H9 (cell line): ENCODE results near the gene MOSMO. TPM values are rescaled to one million over a fixed set of nuclear protein-coding genes. Genes with fewer than 3 reads are reported as not detected.

ENCODE experiments used
- DNase-seq: peaks from one replicate; pipeline ENCODE4 v3.0.0-alpha.2; 2017
- H2AFZ ChIP-seq: one replicate; pipeline ENCODE4 v1.6.1; 2013; ENCODE audit warnings: mild to moderate bottlenecking, low read length, control low read depth, moderate library complexity
- H2AK5ac ChIP-seq: 2 replicates; pipeline ENCODE4 v1.6.1; 2013; ENCODE audit warnings: low read length, control low read depth, mixed read lengths; ENCODE audit not compliant: insufficient read length
- H2BK120ac ChIP-seq: one replicate; pipeline ENCODE4 v1.6.1; 2013; ENCODE audit warnings: low read depth, mild to moderate bottlenecking, low read length, control low read depth, inconsistent platforms; ENCODE audit not compliant: poor library complexity, severe bottlenecking
- H2BK12ac ChIP-seq: 2 replicates; pipeline ENCODE4 v1.6.1; 2013; ENCODE audit warnings: low read length, control low read depth, mixed read lengths, low read depth; ENCODE audit not compliant: insufficient read length
- H2BK15ac ChIP-seq: 2 replicates; pipeline ENCODE4 v1.6.1; 2013; ENCODE audit warnings: low read depth, low read length, control low read depth
- H2BK20ac ChIP-seq: one replicate; pipeline ENCODE4 v1.6.1; 2013; ENCODE audit warnings: low read depth, mild to moderate bottlenecking, low read length, control low read depth, inconsistent platforms; ENCODE audit not compliant: poor library complexity, severe bottlenecking
- H2BK5ac ChIP-seq: 2 replicates; pipeline ENCODE4 v1.6.1; 2013; ENCODE audit warnings: low read length, control low read depth, mixed read lengths; ENCODE audit not compliant: insufficient read length
- H3K14ac ChIP-seq: 2 replicates; pipeline ENCODE4 v1.6.1; 2013; ENCODE audit warnings: low read length, control low read depth; ENCODE audit not compliant: insufficient read depth
- H3K18ac ChIP-seq: 2 replicates; pipeline ENCODE4 v1.6.1; 2013; ENCODE audit warnings: low read depth, mild to moderate bottlenecking, mixed read lengths, low read length, control low read depth; ENCODE audit not compliant: insufficient read length
- H3K23ac ChIP-seq: 2 replicates; pipeline ENCODE4 v1.6.1; 2013; ENCODE audit warnings: low read length, control low read depth, mixed read lengths, low read depth; ENCODE audit not compliant: insufficient read length
- H3K23me2 ChIP-seq: 2 replicates; pipeline ENCODE4 v1.6.1; 2013; ENCODE audit warnings: low read depth, mild to moderate bottlenecking, mixed read lengths, low read length, control low read depth; ENCODE audit not compliant: insufficient read length, poor library complexity, severe bottlenecking
- H3K27ac ChIP-seq: 2 replicates; pipeline ENCODE4 v1.5.1; 2013; ENCODE audit warnings: low read length, control low read depth, mixed read lengths, low read depth; ENCODE audit not compliant: insufficient read length
- H3K27me3 ChIP-seq: 2 replicates; pipeline ENCODE4 v1.6.1; 2013; ENCODE audit warnings: low read length, control low read depth, inconsistent platforms; ENCODE audit not compliant: insufficient read depth
- H3K4ac ChIP-seq: 2 replicates; pipeline ENCODE4 v1.6.1; 2013; ENCODE audit warnings: low read depth, mild to moderate bottlenecking, control low read depth, inconsistent platforms, low read length, moderate library complexity
- H3K4me1 ChIP-seq: 2 replicates; pipeline ENCODE4 v1.6.1; 2013; ENCODE audit warnings: low read length, control low read depth, inconsistent platforms; ENCODE audit not compliant: insufficient read depth
- H3K4me2 ChIP-seq: 2 replicates; pipeline ENCODE4 v1.6.1; 2013; ENCODE audit warnings: low read length, control low read depth, mixed read lengths; ENCODE audit not compliant: insufficient read length, insufficient read depth
- H3K56ac ChIP-seq: 2 replicates; pipeline ENCODE4 v1.6.1; 2013; ENCODE audit warnings: low read depth, mild to moderate bottlenecking, mixed read lengths, low read length, control low read depth; ENCODE audit not compliant: insufficient read length
- H3K79me1 ChIP-seq: 2 replicates; pipeline ENCODE4 v1.6.1; 2013; ENCODE audit warnings: low read depth, mild to moderate bottlenecking, moderate library complexity, low read length, control low read depth, inconsistent platforms; ENCODE audit not compliant: insufficient read depth, poor library complexity, severe bottlenecking
- H3K79me2 ChIP-seq: 2 replicates; pipeline ENCODE4 v1.6.1; 2013; ENCODE audit warnings: low read length, control low read depth, inconsistent platforms; ENCODE audit not compliant: insufficient read depth
- H3K9ac ChIP-seq: 2 replicates; pipeline ENCODE4 v1.6.1; 2013; ENCODE audit warnings: low read length, control low read depth, mixed read lengths; ENCODE audit not compliant: insufficient read length; ENCODE audit errors: extremely low read depth
- H3K9me3 ChIP-seq: one replicate; pipeline ENCODE4 v1.6.1; 2013; ENCODE audit warnings: low read depth, low read length, inconsistent platforms; ENCODE audit not compliant: control insufficient read depth
- H3T11ph ChIP-seq: one replicate; pipeline ENCODE4 v1.6.1; 2013; ENCODE audit warnings: mild to moderate bottlenecking, low read length, control low read depth, inconsistent platforms
- H4K20me1 ChIP-seq: one replicate; pipeline ENCODE4 v1.6.1; 2013; ENCODE audit not compliant: control insufficient read depth, insufficient read length, insufficient read depth
- H4K5ac ChIP-seq: 2 replicates; pipeline ENCODE4 v1.6.1; 2013; ENCODE audit warnings: low read depth, mild to moderate bottlenecking, mixed read lengths, low read length, control low read depth; ENCODE audit not compliant: insufficient read length
- H4K8ac ChIP-seq: replicated peaks from 2 replicates; pipeline ENCODE4 v1.6.1; 2013; ENCODE audit warnings: low read length, control low read depth, mixed read lengths, low read depth; ENCODE audit not compliant: insufficient read length
- H4K91ac ChIP-seq: 2 replicates; pipeline ENCODE4 v1.6.1; 2013; ENCODE audit warnings: low read depth, mild to moderate bottlenecking, moderate library complexity, mixed read lengths, low read length, control low read depth; ENCODE audit not compliant: insufficient read length
- H3K27ac Mint-ChIP-seq, 3 experiments: 2 replicates in 2 of 3; 3 replicates in 1 of 3; pipeline ENCODE4 v1.8.0; 2020 to 2021; ENCODE audit warnings: mixed read lengths in 3 of 3, mild to moderate bottlenecking in 1 of 3, moderate library complexity in 1 of 3
- H3K27me3 Mint-ChIP-seq: 2 replicates; pipeline ENCODE4 v1.8.0; 2021; ENCODE audit warnings: low read depth, mild to moderate bottlenecking, moderate library complexity, mixed read lengths
- H3K36me3 Mint-ChIP-seq, 3 experiments: 2 replicates in 2 of 3; 3 replicates in 1 of 3; pipeline ENCODE4 v1.8.0; 2020 to 2021; ENCODE audit warnings: low read depth in 3 of 3, mixed read lengths in 3 of 3; ENCODE audit not compliant: insufficient read depth in 1 of 3
- H3K4me1 Mint-ChIP-seq, 2 experiments: 2 replicates each; pipeline ENCODE4 v1.8.0; 2020; ENCODE audit warnings: mixed read lengths in 2 of 2
- H3K4me3 Mint-ChIP-seq, 2 experiments: 2 replicates in 1 of 2; 3 replicates in 1 of 2; pipeline ENCODE4 v1.8.0; 2020 to 2021; ENCODE audit warnings: mild to moderate bottlenecking in 2 of 2, mixed read lengths in 2 of 2, moderate library complexity in 1 of 2
- H3K9me3 Mint-ChIP-seq, 2 experiments: 2 replicates in 1 of 2; 3 replicates in 1 of 2; pipeline ENCODE4 v1.8.0; 2020; ENCODE audit warnings: mild to moderate bottlenecking in 2 of 2, mixed read lengths in 2 of 2, moderate library complexity in 1 of 2
- CTCF ChIP-seq: fragments of 200-600 bp; sonication (generic); conservative IDR thresholded peaks from 3 replicates; pipeline ENCODE4 v1.8.0; 2021; ENCODE audit warnings: antibody characterized with exemption, mild to moderate bottlenecking
- WGBS: extraction: QIAGEN DNeasy Blood & Tissue Kit; methylation state at CpG from one replicate; pipeline ENCODE4 v1.1.7; 2013; ENCODE audit warnings: missing lambda C conversion rate, low lambda C conversion rate, mixed read lengths; ENCODE audit not compliant: insufficient read length; ENCODE audit errors: extremely low coverage; 5-methylcytosine and 5-hydroxymethylcytosine counted together
- total RNA-seq: library from RNA; stranded (reverse); gene quantifications from 2 replicates; pipeline ENCODE4 v1.2.1, GENCODE V29; 2021

MOSMO gene
- total RNA-seq, 1 experiment from 2014 or later, result 13.5 TPM

- Histone ChIP-seq H3K79me2 (no peaks in the 10 kb centered on the region), H4K5ac (no peak overlapping the region), H4K8ac (no peak overlapping the region), H3K27ac (no peak overlapping the region), H2BK5ac (no peak overlapping the region), H2AK5ac (no peak overlapping the region), H2BK20ac (no peak overlapping the region), H3K56ac (no peak overlapping the region), H2BK120ac (no peak overlapping the region), H3T11ph (no peak overlapping the region), H2BK15ac (no peak overlapping the region), H3K23me2 (no peaks in the 10 kb centered on the region), H3K18ac (no peak overlapping the region), H3K14ac (no peak overlapping the region), H4K20me1 (no peaks in the 10 kb centered on the region), H3K79me1 (no peaks in the 10 kb centered on the region), H2AFZ (no peak overlapping the region), H4K91ac (no peak overlapping the region), H3K4me1 (no peaks in the 10 kb centered on the region; the same call in 1 of the 2 replicates), H2BK12ac (no peak overlapping the region), H3K4ac (no peak overlapping the region), H3K4me2 (no peak overlapping the region), H3K27me3 (no peaks in the 10 kb centered on the region), H3K9ac (no peak overlapping the region), H3K23ac (no peak overlapping the region), H3K9me3 (no peaks in the 10 kb centered on the region)
- Mint-ChIP-seq H3K4me3 (no peak overlapping the region), H3K9me3 (no peaks in the 10 kb centered on the region), H3K27ac (no peak overlapping the region; a peak in 1 of 7 replicates), H3K27me3 (no peaks in the 10 kb centered on the region), H3K4me1 (peaks cover 5 to 8% of the 10 kb centered on the region in 2 experiments), H3K36me3 (peaks cover 0 to 4% (median 0%) of the 10 kb centered on the region in 3 experiments; a peak in 3 of 7 replicates)
- TF ChIP-seq CTCF, result no peak
- WGBS, result no CpG with 5 or more reads among the region's 6 CpGs
- DNase-seq, result no peak
These were observed 22.3 kb downstream of the MOSMO start for GRCh38 chr16:22030087-22030812.
